ENCODE data around the gene RFX4.

- no peak for TF ChIP-seq EZH2 (IDR thresholded peaks at IDR 0.05; ENCODE audit: borderline replicate concordance, low read length)
- no peak for TF ChIP-seq CTCF (conservative IDR thresholded peaks at IDR 0.05 in 1 of 2, IDR thresholded peaks at IDR 0.05 in 1 of 2; ENCODE audit: extremely low read depth in 1 of 2, insufficient read depth in 1 of 2, low read depth in 1 of 2, low read length in 2 of 2)
Observed at GRCh38 chr12:106625976-106626375, 43.2 kb downstream of the RFX4 start.

All from mammary epithelial cell (primary cell).